ENCODE data around the gene MVK. TPM values are rescaled to one million over a fixed set of nuclear protein-coding genes. Genes with fewer than 3 reads are reported as not detected.
A peak's percentile ranks its signal among the peaks of the same experiment; 100 is the strongest.

MVK gene
- total and polyA plus RNA-seq, 4 donors: 34.9 to 50.3 (median 41.4) TPM

DNA sequence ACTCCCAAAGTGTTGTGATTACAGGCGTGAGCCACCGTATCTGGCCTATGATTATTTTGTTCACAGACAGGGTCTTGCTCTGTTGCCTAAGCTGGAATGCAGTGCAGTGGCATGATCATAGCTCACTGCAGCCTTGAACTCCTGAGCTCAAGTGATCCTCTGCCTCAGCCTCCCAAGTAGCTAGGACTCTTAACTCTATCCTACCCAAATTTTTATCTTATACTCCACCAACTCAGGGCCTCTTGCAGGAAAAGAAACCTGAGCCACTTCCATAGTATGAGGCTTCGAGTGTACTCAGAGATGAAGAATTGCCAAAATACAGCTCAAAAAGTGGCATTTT is 1.1 kb upstream of the MVK start:
- peaks cover 12 to 74% (median 56%) of the 10 kb centered on the region in 4 donors for H3K4me1 ChIP-seq (ENCODE audit: control insufficient read depth in 4 of 4, insufficient read depth in 4 of 4, low read length in 3 of 4)
- H3K4me3 ChIP-seq (ENCODE audit: low read depth in 1 of 3, low read length in 3 of 3): peak overlapping the region in 2 of 3 donors; percentile 57 to 73
- peak overlapping the region; percentile 93 to 94 for H3K27ac ChIP-seq (ENCODE audit: low read depth in 1 of 2, low read length in 2 of 2)
- WGBS: 34% methylated on average over 3 of the region's 3 CpGs
- no peaks in the 10 kb centered on the region for H3K27me3 ChIP-seq (ENCODE audit: control insufficient read depth in 4 of 4, insufficient read depth in 4 of 4, low read length in 3 of 4)
- no peaks in the 10 kb centered on the region for H3K9me3 ChIP-seq (ENCODE audit: control insufficient read depth in 4 of 4, low read length in 3 of 4)
- H3K36me3 ChIP-seq (ENCODE audit: control insufficient read depth in 4 of 4, insufficient read depth in 3 of 4, low read depth in 1 of 4, low read length in 3 of 4): peaks cover 0 to 23% (median 5%) of the 10 kb centered on the region in 4 donors
- H3K9ac ChIP-seq (ENCODE audit: low read depth in 1 of 2, low read length in 2 of 2): peak overlapping the region; percentile 43 to 70
- TF ChIP-seq, protein P1, sequence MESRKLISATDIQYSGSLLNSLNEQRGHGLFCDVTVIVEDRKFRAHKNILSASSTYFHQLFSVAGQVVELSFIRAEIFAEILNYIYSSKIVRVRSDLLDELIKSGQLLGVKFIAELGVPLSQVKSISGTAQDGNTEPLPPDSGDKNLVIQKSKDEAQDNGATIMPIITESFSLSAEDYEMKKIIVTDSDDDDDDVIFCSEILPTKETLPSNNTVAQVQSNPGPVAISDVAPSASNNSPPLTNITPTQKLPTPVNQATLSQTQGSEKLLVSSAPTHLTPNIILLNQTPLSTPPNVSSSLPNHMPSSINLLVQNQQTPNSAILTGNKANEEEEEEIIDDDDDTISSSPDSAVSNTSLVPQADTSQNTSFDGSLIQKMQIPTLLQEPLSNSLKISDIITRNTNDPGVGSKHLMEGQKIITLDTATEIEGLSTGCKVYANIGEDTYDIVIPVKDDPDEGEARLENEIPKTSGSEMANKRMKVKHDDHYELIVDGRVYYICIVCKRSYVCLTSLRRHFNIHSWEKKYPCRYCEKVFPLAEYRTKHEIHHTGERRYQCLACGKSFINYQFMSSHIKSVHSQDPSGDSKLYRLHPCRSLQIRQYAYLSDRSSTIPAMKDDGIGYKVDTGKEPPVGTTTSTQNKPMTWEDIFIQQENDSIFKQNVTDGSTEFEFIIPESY (IDR thresholded peaks at IDR 0.05): no peak
- TF ChIP-seq GABPA (IDR thresholded peaks at IDR 0.05 in 1 of 2, conservative IDR thresholded peaks at IDR 0.05 in 1 of 2): no peak
- TF ChIP-seq, protein P2, sequence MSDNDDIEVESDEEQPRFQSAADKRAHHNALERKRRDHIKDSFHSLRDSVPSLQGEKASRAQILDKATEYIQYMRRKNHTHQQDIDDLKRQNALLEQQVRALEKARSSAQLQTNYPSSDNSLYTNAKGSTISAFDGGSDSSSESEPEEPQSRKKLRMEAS (IDR thresholded peaks at IDR 0.05): no peak
- no peak for TF ChIP-seq EGR1 (IDR thresholded peaks at IDR 0.05; ENCODE audit: low read depth in 2 of 2)
- DNase-seq (ENCODE audit: low spot score): no peak

DNA sequence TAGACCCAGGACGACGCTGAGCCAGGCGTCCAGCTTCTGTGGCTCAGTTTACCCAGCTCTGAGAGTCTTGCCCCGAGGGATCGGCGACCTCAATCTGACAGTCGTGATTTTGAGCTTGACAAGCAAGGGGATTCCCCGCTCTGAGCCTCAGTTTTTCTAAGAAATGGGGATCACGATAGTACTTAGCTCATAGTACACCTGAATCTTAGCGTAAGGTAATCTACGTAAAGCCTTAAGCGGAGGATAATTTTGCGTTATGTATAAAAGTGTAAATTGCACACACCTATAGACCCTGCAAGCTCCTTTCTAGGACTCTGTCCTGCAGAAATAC is 285 bp downstream of the MVK start:
- peak overlapping the region; percentile 77 to 82 for H3K27ac ChIP-seq (ENCODE audit: low read depth in 1 of 2, low read length in 2 of 2)
- H3K9me3 ChIP-seq (ENCODE audit: control insufficient read depth in 4 of 4, low read length in 3 of 4): no peaks in the 10 kb centered on the region
- peaks cover 0 to 16% (median 13%) of the 10 kb centered on the region in 4 donors for H3K36me3 ChIP-seq (ENCODE audit: control insufficient read depth in 4 of 4, insufficient read depth in 3 of 4, low read depth in 1 of 4, low read length in 3 of 4)
- no peaks in the 10 kb centered on the region for H3K27me3 ChIP-seq (ENCODE audit: control insufficient read depth in 4 of 4, insufficient read depth in 4 of 4, low read length in 3 of 4)
- H3K4me1 ChIP-seq (ENCODE audit: control insufficient read depth in 4 of 4, insufficient read depth in 4 of 4, low read length in 3 of 4): peaks cover 12 to 74% (median 60%) of the 10 kb centered on the region in 4 donors
- no peak for DNase-seq (ENCODE audit: low spot score)
- under 1% methylated on average over 13 of the region's 13 CpGs for WGBS
- peak overlapping the region; percentile 70 to 81 (median 77) for H3K4me3 ChIP-seq (ENCODE audit: low read depth in 1 of 3, low read length in 3 of 3)
- peak overlapping the region; percentile 86 to 96 for H3K9ac ChIP-seq (ENCODE audit: low read depth in 1 of 2, low read length in 2 of 2)
- TF ChIP-seq RXRA (IDR thresholded peaks at IDR 0.05): no peak
- TF ChIP-seq RAD21 (IDR thresholded peaks at IDR 0.05): no peak
- no peak for TF ChIP-seq HNF4G (IDR thresholded peaks at IDR 0.05)
- TF ChIP-seq, protein P3, sequence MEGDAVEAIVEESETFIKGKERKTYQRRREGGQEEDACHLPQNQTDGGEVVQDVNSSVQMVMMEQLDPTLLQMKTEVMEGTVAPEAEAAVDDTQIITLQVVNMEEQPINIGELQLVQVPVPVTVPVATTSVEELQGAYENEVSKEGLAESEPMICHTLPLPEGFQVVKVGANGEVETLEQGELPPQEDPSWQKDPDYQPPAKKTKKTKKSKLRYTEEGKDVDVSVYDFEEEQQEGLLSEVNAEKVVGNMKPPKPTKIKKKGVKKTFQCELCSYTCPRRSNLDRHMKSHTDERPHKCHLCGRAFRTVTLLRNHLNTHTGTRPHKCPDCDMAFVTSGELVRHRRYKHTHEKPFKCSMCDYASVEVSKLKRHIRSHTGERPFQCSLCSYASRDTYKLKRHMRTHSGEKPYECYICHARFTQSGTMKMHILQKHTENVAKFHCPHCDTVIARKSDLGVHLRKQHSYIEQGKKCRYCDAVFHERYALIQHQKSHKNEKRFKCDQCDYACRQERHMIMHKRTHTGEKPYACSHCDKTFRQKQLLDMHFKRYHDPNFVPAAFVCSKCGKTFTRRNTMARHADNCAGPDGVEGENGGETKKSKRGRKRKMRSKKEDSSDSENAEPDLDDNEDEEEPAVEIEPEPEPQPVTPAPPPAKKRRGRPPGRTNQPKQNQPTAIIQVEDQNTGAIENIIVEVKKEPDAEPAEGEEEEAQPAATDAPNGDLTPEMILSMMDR (IDR thresholded peaks at IDR 0.05; ENCODE audit: low read depth, low read length, missing input control): no peak
- no peak for TF ChIP-seq GABPA (IDR thresholded peaks at IDR 0.05 in 1 of 2, conservative IDR thresholded peaks at IDR 0.05 in 1 of 2)

DNA sequence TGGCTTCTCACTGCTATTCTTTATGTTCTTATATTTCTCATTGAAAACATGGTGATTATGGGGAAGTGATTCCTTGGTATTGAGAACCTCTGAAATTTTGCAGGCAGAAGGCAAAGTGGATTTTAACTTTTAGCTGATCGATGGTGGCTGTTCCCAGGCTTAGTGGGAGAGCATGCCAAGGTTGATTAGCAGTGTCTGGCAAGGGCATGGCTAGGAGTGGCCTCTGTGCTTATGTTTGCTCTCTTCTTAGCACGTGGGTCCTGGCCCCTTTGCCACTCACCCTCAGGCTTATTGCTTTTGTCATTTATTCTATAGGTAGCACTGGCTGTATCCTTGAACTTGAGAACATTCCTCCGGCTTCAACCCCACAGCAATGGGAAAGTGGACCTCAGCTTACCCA is 2.1 kb downstream of the MVK start:
- WGBS: 29% methylated on average over 3 of the region's 3 CpGs
- Histone ChIP-seq H3K4me3 (ENCODE audit: low read depth in 1 of 3, low read length in 3 of 3) (peak overlapping the region; percentile 1 to 21 (median 10)), H3K27ac (ENCODE audit: low read depth in 1 of 2, low read length in 2 of 2) (peak overlapping the region; percentile 53 to 77), H3K9me3 (ENCODE audit: control insufficient read depth in 4 of 4, low read length in 3 of 4) (no peaks in the 10 kb centered on the region), H3K27me3 (ENCODE audit: control insufficient read depth in 4 of 4, insufficient read depth in 4 of 4, low read length in 3 of 4) (no peaks in the 10 kb centered on the region), H3K36me3 (ENCODE audit: control insufficient read depth in 4 of 4, insufficient read depth in 3 of 4, low read depth in 1 of 4, low read length in 3 of 4) (peaks cover 0 to 18% (median 10%) of the 10 kb centered on the region in 4 donors), H3K9ac (ENCODE audit: low read depth in 1 of 2, low read length in 2 of 2) (peak overlapping the region in 1 of 2 donors; percentile 22), H3K4me1 (ENCODE audit: control insufficient read depth in 4 of 4, insufficient read depth in 4 of 4, low read length in 3 of 4) (peaks cover 27 to 79% (median 71%) of the 10 kb centered on the region in 4 donors)
- DNase-seq (ENCODE audit: low spot score): no peak
- TF ChIP-seq YY1 (IDR thresholded peaks at IDR 0.05) (peak; percentile 67), RXRA (IDR thresholded peaks at IDR 0.05) (peak; percentile 47 to 76), TAF1 (conservative IDR thresholded peaks at IDR 0.05) (no peak), GABPA (IDR thresholded peaks at IDR 0.05 in 1 of 2, conservative IDR thresholded peaks at IDR 0.05 in 1 of 2) (no peak), HNF4A (conservative IDR thresholded peaks at IDR 0.05) (peak; percentile 28 to 56), FOXA1 (IDR thresholded peaks at IDR 0.05) (no peak), NR2F2 (IDR thresholded peaks at IDR 0.05) (no peak), RAD21 (IDR thresholded peaks at IDR 0.05) (peak in 1 of 2 donors; percentile 38), HNF4G (IDR thresholded peaks at IDR 0.05) (no peak), SP1 (IDR thresholded peaks at IDR 0.05) (peak; percentile 20)
- TF ChIP-seq, protein P4, sequence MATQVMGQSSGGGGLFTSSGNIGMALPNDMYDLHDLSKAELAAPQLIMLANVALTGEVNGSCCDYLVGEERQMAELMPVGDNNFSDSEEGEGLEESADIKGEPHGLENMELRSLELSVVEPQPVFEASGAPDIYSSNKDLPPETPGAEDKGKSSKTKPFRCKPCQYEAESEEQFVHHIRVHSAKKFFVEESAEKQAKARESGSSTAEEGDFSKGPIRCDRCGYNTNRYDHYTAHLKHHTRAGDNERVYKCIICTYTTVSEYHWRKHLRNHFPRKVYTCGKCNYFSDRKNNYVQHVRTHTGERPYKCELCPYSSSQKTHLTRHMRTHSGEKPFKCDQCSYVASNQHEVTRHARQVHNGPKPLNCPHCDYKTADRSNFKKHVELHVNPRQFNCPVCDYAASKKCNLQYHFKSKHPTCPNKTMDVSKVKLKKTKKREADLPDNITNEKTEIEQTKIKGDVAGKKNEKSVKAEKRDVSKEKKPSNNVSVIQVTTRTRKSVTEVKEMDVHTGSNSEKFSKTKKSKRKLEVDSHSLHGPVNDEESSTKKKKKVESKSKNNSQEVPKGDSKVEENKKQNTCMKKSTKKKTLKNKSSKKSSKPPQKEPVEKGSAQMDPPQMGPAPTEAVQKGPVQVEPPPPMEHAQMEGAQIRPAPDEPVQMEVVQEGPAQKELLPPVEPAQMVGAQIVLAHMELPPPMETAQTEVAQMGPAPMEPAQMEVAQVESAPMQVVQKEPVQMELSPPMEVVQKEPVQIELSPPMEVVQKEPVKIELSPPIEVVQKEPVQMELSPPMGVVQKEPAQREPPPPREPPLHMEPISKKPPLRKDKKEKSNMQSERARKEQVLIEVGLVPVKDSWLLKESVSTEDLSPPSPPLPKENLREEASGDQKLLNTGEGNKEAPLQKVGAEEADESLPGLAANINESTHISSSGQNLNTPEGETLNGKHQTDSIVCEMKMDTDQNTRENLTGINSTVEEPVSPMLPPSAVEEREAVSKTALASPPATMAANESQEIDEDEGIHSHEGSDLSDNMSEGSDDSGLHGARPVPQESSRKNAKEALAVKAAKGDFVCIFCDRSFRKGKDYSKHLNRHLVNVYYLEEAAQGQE (IDR thresholded peaks at IDR 0.05): peak; percentile 39
- TF ChIP-seq, protein P1 (IDR thresholded peaks at IDR 0.05): no peak
- TF ChIP-seq, protein P3 (IDR thresholded peaks at IDR 0.05; ENCODE audit: low read depth, low read length, missing input control): no peak

Measured in liver (tissue), 9 donors.